LNCAP (cell line): ENCODE data around the gene THEMIS2.

ENCODE experiments used
- TF ChIP-seq, protein P1 (sequence below): fragments of 450-650 bp; IDR thresholded peaks from 2 replicates; pipeline ENCODE4 v1.5.1; 2017; ENCODE audit warnings: mild to moderate bottlenecking

The THEMIS2 gene

DNA sequence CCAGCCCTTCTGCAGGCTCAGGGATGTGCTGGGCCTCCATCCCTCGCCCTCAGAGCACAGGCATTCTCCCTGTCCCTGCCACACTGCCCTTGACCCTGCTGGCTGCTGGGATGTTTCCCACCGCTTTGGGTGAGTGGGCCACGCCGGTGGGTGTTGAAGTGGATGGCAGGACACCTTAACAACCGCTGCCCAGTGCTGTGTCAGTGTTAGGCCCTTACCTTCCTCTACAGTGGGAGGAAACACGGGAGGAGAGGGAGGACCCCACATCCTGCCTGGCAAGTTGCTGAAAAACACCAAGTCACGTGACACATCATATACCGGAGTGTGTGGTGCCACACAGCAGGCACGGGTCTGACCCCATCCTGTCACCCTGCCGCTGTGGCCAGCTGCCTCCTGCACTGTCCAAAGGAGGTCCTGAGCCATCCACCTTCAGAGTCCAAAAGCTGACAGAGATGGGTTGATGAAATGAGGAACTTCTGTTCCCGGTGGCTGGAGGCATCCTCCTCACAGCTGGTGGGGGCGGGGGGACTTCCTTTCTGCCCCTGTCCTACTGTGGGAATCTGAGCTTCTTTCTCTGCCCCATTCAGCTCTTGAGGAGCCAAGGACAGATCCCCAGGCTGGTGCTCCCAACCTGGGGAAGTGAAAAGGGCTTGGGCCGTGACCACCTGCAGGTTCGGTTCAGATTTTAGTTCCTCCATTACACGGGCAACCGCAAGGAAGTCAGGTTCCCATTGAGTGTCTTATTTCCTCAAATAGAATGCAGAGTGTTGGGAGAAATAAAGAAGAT lies 3.2 kb upstream of the THEMIS2 start:
- TF ChIP-seq, protein P1, sequence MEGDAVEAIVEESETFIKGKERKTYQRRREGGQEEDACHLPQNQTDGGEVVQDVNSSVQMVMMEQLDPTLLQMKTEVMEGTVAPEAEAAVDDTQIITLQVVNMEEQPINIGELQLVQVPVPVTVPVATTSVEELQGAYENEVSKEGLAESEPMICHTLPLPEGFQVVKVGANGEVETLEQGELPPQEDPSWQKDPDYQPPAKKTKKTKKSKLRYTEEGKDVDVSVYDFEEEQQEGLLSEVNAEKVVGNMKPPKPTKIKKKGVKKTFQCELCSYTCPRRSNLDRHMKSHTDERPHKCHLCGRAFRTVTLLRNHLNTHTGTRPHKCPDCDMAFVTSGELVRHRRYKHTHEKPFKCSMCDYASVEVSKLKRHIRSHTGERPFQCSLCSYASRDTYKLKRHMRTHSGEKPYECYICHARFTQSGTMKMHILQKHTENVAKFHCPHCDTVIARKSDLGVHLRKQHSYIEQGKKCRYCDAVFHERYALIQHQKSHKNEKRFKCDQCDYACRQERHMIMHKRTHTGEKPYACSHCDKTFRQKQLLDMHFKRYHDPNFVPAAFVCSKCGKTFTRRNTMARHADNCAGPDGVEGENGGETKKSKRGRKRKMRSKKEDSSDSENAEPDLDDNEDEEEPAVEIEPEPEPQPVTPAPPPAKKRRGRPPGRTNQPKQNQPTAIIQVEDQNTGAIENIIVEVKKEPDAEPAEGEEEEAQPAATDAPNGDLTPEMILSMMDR: no peak

DNA sequence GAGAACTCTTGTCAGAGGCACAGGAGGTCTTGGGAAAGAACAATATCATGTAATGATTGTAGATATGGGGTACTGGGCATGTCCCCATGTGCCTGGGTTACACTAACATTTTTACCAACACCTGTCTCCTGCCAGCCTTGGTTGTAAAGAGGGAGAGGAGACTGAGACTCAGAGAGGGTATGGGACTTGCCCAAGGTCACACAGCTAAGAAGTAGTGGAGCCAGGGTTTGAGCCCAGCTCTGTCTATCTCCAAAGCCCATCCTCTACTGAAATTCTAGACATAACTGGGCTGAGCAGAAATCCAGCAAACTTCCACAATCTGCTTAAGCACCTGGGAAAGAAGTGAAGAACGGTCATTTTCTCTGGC lies 2.6 kb upstream of the THEMIS2 start:
- TF ChIP-seq, protein P1: no peak

DNA sequence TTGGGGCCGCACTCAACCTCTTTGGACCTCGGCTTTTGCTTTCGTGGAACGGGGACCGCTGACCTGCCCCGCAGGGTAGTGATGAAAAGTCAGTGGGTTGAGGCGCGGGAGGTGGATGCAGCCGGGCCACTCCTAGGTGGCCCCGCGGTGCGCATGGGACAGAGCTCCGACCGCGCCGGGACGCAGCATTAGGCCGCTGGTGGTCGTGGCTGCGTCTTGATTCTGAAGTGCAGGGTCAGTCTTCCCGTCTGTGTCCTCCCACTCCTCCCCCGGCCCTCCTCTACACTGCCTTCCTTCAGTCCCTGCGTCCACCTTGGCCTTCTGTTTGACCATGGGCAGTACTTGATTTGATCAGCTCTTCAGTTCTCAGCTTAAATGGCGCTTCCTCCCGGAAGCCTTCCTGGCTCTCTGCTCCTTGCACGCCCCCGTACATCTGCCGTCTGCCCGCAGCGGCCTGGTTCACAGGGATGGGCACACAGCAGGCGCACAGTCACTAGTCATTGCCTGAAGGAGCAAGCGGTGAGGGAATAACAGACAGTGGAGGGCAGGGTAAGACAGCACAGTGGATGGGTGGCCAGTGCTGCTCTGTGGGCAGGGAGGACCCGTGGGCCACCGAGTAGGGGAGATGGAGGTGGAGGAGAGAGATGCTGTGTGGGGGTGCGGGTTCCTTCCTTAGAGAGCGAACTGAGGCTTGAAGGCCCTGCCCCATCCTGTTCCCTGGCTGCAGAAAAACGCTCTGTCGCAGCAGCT lies 633 bp downstream of the THEMIS2 start:
- TF ChIP-seq, protein P1: no peak

DNA sequence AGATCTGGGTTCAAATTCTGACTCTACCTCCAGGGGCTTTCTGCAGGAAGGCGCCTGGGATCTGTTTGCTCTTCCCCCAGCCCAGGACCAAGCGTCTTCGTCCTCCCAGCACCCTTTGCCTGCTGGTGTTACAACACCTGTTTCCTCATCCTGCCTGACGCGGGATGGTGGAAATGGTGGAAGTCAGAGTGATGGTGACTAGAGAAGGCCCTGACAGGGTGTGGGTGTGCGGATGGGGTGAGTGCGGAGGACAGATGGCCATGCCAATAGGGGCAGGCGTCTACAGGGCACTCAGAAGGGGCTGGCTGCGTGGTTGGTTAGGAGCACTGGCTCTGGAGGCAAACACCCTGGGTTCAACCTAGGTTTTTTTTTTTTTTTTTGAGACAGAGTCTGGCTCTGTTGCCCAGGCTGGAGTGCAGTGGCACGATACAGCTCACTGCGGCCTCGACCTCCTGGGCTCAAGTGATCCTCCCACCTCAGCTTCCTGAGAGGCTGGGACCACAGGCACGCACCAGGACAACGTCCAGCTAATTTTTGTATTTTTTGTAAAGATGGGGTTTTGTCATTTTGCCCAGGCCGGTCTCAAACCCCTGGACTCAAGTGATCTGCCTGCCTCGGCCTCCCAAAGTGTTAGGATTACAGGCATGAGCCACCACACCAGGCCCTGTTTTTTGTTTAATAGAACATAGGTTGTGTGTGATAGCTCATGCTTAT lies 1.5 kb downstream of the THEMIS2 start:
- TF ChIP-seq, protein P1: no peak

DNA sequence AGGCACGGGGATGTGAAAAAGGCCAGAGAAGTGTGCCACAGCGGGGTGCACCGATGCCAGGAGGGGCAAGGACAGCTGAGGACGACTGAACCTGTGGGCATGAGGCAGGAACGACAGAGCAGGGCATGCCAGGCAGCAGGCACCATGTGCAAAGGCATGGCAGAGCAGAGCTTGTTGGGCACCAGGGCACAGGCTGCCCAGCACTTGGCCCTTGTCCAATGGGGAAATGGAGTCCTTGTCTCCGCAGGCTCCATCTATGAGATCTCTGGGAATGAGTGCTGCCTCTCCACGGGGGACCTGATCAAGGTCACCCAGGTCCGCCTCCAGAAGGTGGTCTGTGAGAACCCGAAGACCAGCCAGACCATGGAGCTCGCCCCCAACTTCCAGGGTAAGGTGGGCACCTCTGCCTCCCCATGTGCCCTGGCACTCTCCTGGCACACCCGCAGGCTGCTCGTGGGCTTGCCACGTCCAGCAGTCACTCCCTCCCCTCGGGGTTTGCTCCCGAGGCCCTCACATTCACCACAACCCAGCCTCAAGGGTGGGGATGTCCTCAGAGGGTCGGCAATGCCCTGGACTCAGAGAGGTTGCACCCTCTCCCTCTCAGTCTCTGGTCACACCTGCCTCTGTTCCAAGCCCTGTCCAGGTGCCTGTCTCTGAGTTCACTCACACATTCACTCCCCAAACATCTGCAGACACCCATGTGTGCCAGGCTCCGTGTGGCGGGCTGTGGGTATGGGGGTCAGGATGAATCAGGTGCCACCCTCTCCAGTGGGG lies 4.2 kb downstream of the THEMIS2 start:
- TF ChIP-seq, protein P1: no peak

DNA sequence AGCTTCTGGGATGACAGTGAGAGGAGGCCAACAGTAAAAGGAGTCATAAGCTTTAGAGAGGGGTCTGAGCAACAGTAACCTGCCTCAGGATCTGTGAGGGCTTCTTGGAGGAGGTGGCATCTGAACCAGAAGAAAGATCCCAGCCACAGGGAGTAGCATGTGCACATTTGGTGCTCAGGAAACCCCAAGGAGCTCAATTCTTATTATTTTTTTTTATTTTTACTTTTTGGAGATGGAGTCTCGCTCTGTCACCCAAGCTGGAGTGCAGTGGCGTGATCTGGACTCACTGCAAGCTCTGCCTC lies 4.7 kb downstream of the THEMIS2 start:
- TF ChIP-seq, protein P1: no peak

DNA sequence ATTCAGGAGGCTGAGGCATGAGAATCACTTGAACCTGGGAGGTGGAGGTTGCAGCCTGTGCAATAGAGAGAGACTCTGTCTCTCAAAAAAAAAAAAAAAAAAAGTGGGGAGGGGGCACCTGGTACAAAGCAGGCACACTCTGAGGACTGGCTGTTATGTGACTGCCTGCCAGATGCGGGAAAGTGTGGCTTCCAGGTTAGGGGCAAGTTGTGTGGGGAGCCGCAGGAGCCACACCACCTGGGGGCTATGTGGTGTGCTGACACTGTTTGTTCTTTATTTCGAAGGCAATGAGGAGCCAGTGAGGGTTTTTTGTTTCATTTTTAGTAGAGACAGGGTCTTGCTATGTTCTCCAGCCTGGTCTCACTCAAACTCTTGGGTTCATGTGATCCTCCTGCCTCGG lies 5.7 kb downstream of the THEMIS2 start:
- TF ChIP-seq, protein P1: no peak
